NT2/D1 (cell line): Measurements from ENCODE around the gene ARL4D.

Source experiments
- DNase-seq: peaks from one replicate; pipeline ENCODE4 v3.0.0-alpha.2; 2011; ENCODE audit warnings: low read depth, low spot score
- H3K27me3 ChIP-seq: 2 replicates; pipeline ENCODE4 v1.6.0; 2011; ENCODE audit warnings: mild to moderate bottlenecking; ENCODE audit not compliant: insufficient read length, insufficient read depth
- H3K36me3 ChIP-seq: 2 replicates; pipeline ENCODE4 v1.6.1; 2011; ENCODE audit warnings: mild to moderate bottlenecking, low read length, mixed read lengths; ENCODE audit not compliant: insufficient read depth, insufficient read length
- H3K4me1 ChIP-seq: 2 replicates; pipeline ENCODE4 v1.5.1; 2011; ENCODE audit not compliant: insufficient read depth, insufficient read length
- H3K4me3 ChIP-seq: 2 replicates; pipeline ENCODE4 v1.5.1; 2011; ENCODE audit warnings: low read depth; ENCODE audit not compliant: insufficient read length
- H3K9ac ChIP-seq: 2 replicates; pipeline ENCODE4 v1.6.0; 2011; ENCODE audit warnings: low read depth; ENCODE audit not compliant: insufficient read length
- H3K9me3 ChIP-seq: 2 replicates; pipeline ENCODE4 v1.5.1; 2011; ENCODE audit warnings: mild to moderate bottlenecking, low read length; ENCODE audit not compliant: insufficient read depth
- SUZ12 ChIP-seq: IDR thresholded peaks from 2 replicates; pipeline ENCODE4 v1.6.1; 2011; ENCODE audit not compliant: insufficient read length, insufficient read depth; ENCODE audit errors: extremely low read depth
- YY1 ChIP-seq: IDR thresholded peaks from 2 replicates; pipeline ENCODE4 v1.6.1; 2011; ENCODE audit not compliant: insufficient read length, insufficient read depth
- ZNF274 ChIP-seq: IDR thresholded peaks from 2 replicates; pipeline ENCODE4 v1.6.1; 2011; ENCODE audit warnings: mild to moderate bottlenecking, low read depth, low read length

ARL4D gene

DNA sequence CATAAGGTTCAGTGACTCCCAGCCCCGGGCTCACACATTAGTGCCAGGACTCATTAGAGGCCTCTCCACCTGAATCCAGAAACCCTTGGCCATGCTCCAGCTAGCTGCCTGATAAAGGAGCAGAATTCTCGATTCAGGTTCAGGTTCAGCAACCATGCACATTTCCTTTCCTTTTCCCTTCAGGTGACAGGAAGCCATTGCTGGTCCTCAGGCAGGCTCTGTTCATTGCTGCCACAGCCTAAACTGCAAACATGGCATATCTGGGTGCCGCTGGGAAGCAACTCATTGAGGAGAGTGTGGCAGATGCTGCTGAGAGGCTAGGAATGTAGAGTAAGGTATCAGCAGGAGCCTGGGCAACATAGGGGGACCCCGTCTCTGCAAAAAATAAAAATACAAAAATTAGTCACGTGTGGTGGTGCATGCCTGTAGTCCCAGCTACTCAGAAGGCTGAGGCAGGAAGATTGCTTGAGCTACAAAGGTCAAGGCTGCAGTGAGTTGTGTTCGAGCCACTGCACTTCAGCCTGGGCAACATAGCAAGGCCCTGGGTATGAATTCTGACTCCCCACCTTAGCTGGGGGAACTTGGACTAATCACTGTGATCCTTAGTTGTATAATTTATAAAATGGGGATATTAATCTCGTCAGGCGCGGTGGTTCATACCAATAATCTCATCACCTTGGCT is 28.7 kb downstream of the ARL4D start:
- DNase-seq = no peak
- no peaks in the 10 kb centered on the region for H3K9me3 ChIP-seq
- peaks cover 2% of the 10 kb centered on the region for H3K4me1 ChIP-seq
- no peaks in the 10 kb centered on the region for H3K36me3 ChIP-seq
- H3K4me3 ChIP-seq = no peak overlapping the region
- no peaks in the 10 kb centered on the region for H3K27me3 ChIP-seq
- TF ChIP-seq YY1 (no peak), SUZ12 (no peak), ZNF274 (no peak)
- no peak overlapping the region for H3K9ac ChIP-seq

DNA sequence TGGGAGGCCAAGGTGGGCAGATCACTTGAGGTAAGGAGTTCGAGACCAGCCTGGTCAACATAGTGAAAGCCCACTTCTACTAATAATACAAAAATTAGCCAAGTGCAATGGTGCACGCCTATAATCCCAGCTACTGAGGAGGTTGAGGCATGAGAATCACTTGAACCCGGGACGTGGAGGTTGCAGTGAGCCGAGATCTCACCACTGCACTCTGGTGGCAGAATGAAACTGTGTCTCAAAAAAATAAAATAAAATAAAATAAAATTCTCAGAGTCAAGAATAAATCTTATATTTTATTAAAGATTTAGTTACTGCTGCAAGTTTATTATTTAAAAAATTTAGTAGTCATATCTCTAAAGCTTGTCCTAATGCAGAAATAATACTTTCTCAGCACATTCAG is 29.7 kb downstream of the ARL4D start:
- TF ChIP-seq ZNF274 (no peak), SUZ12 (no peak), YY1 (no peak)
- peaks cover 2% of the 10 kb centered on the region for H3K4me1 ChIP-seq
- no peak overlapping the region for H3K9ac ChIP-seq
- no peaks in the 10 kb centered on the region for H3K36me3 ChIP-seq
- no peaks in the 10 kb centered on the region for H3K27me3 ChIP-seq
- no peak for DNase-seq
- no peak overlapping the region for H3K4me3 ChIP-seq
- no peaks in the 10 kb centered on the region for H3K9me3 ChIP-seq

DNA sequence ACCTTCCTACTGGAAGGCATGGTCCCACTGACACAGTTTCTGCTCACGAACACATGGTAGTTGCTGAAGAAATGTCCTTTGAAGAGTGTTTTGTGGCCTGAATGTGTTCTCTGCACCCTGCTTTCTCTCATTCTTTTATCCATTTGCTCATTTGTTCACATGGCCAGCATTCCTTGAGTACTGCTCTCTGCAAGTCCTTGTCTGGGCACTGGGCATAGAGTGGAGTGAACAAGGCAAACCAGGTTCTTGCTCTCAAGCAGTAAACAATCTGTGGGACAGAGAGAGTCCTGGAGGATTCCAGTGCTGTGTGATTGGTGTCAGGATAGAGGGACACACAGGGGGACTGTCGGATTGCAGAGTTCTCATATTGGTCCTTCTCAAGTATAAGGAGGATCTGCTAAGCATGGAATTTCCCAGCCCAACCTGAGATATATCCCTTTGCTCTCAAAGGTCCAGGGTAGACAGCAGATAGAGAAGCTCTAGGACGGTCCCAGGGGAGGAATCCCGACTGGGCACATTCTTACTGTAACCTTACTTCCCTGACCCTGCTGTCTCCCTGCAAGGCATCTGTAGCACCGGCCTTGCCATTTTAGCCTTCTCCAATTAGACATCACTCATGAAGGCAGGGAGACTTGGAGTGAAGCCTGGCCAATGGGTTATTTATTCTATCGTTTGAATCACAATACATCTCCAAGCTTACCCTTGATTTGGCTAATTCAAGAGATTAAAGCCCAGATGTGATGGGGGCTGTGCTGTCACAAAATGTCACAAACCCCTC is 32.3 kb downstream of the ARL4D start:
- H3K9ac ChIP-seq = no peak overlapping the region
- H3K4me1 ChIP-seq = peaks cover 2% of the 10 kb centered on the region
- no peaks in the 10 kb centered on the region for H3K36me3 ChIP-seq
- no peaks in the 10 kb centered on the region for H3K9me3 ChIP-seq
- H3K4me3 ChIP-seq = no peak overlapping the region
- TF ChIP-seq ZNF274 (no peak), YY1 (no peak), SUZ12 (no peak)
- no peak for DNase-seq
- H3K27me3 ChIP-seq = no peaks in the 10 kb centered on the region

DNA sequence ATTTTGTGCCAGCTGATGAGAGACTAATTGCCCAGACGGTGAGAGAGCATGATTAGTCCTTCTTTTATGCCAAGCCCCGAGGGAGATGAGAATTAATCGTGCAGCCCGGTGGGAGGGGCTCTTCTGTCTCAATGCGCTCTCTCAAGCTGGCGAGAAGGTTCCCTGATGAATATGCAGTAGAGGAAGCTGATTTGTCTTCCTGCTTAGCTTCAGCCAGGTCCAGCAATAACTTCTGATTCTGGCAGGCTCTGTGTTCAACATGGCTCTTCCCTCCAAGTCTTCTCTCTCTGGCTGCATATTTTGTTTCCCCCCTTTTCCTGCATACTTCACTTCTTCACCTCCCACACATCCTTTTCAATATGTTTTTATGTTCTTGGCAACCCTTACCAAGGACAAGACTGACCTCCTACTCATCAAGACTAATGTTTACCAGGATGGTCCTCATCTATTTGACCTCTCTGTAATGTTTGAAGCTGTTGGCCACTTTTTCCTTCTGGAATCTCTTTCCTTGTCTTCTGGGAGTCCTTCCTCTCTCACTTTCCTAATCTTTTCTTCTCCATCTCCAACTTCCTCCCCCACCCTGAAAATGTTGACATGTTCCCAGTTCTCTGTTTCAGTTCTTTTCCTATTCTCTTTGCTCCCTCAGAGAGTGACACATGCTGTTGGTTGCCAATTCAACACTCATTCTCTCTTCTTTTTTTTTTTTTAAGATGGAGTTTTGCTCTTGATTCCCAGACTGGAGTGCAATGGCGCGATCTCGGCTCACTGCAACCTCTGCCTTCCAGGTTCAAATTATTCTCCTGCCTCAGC is 33.1 kb downstream of the ARL4D start:
- H3K36me3 ChIP-seq = no peaks in the 10 kb centered on the region
- H3K4me3 ChIP-seq = no peak overlapping the region
- H3K4me1 ChIP-seq = peaks cover 2% of the 10 kb centered on the region
- H3K27me3 ChIP-seq = no peaks in the 10 kb centered on the region
- no peak overlapping the region for H3K9ac ChIP-seq
- DNase-seq = no peak
- H3K9me3 ChIP-seq = no peaks in the 10 kb centered on the region
- TF ChIP-seq ZNF274 (no peak), YY1 (no peak)

DNA sequence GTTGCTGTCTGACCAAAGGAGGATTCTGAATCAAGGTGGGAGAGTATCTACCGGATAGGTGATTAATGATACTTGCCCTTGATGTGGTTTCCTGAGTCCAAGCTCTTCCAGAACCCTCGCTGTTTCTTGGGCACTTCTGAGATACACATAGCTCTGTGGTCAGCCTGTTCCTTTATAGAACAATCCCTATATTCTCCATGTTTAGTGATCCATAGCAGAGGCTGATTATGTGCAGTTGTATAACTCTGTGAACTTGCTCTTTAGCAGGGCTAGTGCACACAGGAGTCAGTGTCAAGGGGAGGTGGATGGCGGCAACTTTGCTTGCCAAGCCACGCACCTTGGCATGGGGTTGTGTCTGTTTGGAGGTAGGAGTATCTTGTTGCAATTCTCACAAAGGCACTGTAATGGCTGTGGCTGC is 36.1 kb downstream of the ARL4D start:
- Histone ChIP-seq H3K4me1 (peaks cover 2% of the 10 kb centered on the region), H3K9me3 (no peaks in the 10 kb centered on the region), H3K27me3 (no peaks in the 10 kb centered on the region), H3K36me3 (no peaks in the 10 kb centered on the region), H3K4me3 (no peak overlapping the region), H3K9ac (no peak overlapping the region)
- TF ChIP-seq ZNF274 (no peak), YY1 (no peak), SUZ12 (no peak)
- DNase-seq = no peak

DNA sequence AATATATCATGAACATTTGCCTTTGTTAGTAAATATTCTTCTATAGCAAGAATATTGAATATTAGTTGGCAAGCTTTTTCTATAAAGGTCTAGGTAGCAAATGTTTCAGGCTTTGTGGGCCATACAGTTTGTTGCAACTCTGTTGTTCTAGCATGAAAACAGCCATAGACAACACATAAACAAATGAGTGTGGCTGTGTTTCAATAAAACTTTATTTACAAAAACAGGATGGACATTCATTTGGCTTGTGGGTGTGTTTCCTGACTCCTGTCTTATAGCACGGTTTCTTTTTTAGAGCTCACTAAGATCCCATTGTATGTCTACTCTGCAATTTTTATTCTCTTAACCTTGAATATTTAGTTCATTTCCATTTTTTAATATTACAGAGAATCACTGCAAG is 39.0 kb downstream of the ARL4D start:
- Histone ChIP-seq H3K4me1 (no peaks in the 10 kb centered on the region), H3K27me3 (no peaks in the 10 kb centered on the region), H3K9ac (no peak overlapping the region), H3K9me3 (no peaks in the 10 kb centered on the region), H3K36me3 (no peaks in the 10 kb centered on the region), H3K4me3 (no peak overlapping the region)
- TF ChIP-seq YY1 (no peak), ZNF274 (no peak), SUZ12 (no peak)
- no peak for DNase-seq

DNA sequence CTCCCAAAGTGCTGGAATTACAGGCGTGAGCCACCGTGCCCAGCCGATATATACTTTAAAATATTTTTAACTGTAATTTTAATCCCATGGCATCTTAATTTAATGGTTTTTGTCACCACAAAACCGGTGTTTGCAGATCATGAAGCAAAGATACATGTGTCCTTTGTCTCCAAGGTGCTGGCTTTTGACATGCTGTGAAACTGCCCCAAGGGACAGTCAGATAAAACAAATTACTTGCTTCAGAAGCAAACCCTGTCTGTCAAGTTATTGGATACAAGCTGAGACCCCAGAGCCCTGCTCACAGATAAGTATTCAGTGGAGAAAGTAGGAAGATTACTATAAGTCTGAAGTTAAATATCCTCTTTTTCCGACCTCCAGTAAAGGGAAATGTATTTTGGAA is 39.8 kb downstream of the ARL4D start:
- DNase-seq = no peak
- H3K9ac ChIP-seq = no peak overlapping the region
- H3K9me3 ChIP-seq = no peaks in the 10 kb centered on the region
- no peak overlapping the region for H3K4me3 ChIP-seq
- no peak for TF ChIP-seq SUZ12
- TF ChIP-seq YY1 = no peak
- TF ChIP-seq ZNF274 = no peak
- no peaks in the 10 kb centered on the region for H3K27me3 ChIP-seq
- H3K36me3 ChIP-seq = no peaks in the 10 kb centered on the region
- H3K4me1 ChIP-seq = no peaks in the 10 kb centered on the region
